H9 (cell line): Measurements from ENCODE around the gene STX8. TPM values are rescaled to one million over a fixed set of nuclear protein-coding genes. Genes with fewer than 3 reads are reported as not detected.

ENCODE experiments used
- DNase-seq: peaks from one replicate; pipeline ENCODE4 v3.0.0-alpha.2; 2017
- H2AFZ ChIP-seq: one replicate; pipeline ENCODE4 v1.6.1; 2013; ENCODE audit warnings: mild to moderate bottlenecking, low read length, control low read depth, moderate library complexity
- H2AK5ac ChIP-seq: 2 replicates; pipeline ENCODE4 v1.6.1; 2013; ENCODE audit warnings: low read length, control low read depth, mixed read lengths; ENCODE audit not compliant: insufficient read length
- H2BK120ac ChIP-seq: one replicate; pipeline ENCODE4 v1.6.1; 2013; ENCODE audit warnings: low read depth, mild to moderate bottlenecking, low read length, control low read depth, inconsistent platforms; ENCODE audit not compliant: poor library complexity, severe bottlenecking
- H2BK12ac ChIP-seq: 2 replicates; pipeline ENCODE4 v1.6.1; 2013; ENCODE audit warnings: low read length, control low read depth, mixed read lengths, low read depth; ENCODE audit not compliant: insufficient read length
- H2BK15ac ChIP-seq: 2 replicates; pipeline ENCODE4 v1.6.1; 2013; ENCODE audit warnings: low read depth, low read length, control low read depth
- H2BK20ac ChIP-seq: one replicate; pipeline ENCODE4 v1.6.1; 2013; ENCODE audit warnings: low read depth, mild to moderate bottlenecking, low read length, control low read depth, inconsistent platforms; ENCODE audit not compliant: poor library complexity, severe bottlenecking
- H2BK5ac ChIP-seq: 2 replicates; pipeline ENCODE4 v1.6.1; 2013; ENCODE audit warnings: low read length, control low read depth, mixed read lengths; ENCODE audit not compliant: insufficient read length
- H3K14ac ChIP-seq: 2 replicates; pipeline ENCODE4 v1.6.1; 2013; ENCODE audit warnings: low read length, control low read depth; ENCODE audit not compliant: insufficient read depth
- H3K18ac ChIP-seq: 2 replicates; pipeline ENCODE4 v1.6.1; 2013; ENCODE audit warnings: low read depth, mild to moderate bottlenecking, mixed read lengths, low read length, control low read depth; ENCODE audit not compliant: insufficient read length
- H3K23ac ChIP-seq: 2 replicates; pipeline ENCODE4 v1.6.1; 2013; ENCODE audit warnings: low read length, control low read depth, mixed read lengths, low read depth; ENCODE audit not compliant: insufficient read length
- H3K23me2 ChIP-seq: 2 replicates; pipeline ENCODE4 v1.6.1; 2013; ENCODE audit warnings: low read depth, mild to moderate bottlenecking, mixed read lengths, low read length, control low read depth; ENCODE audit not compliant: insufficient read length, poor library complexity, severe bottlenecking
- H3K27ac ChIP-seq: 2 replicates; pipeline ENCODE4 v1.5.1; 2013; ENCODE audit warnings: low read length, control low read depth, mixed read lengths, low read depth; ENCODE audit not compliant: insufficient read length
- H3K27me3 ChIP-seq: 2 replicates; pipeline ENCODE4 v1.6.1; 2013; ENCODE audit warnings: low read length, control low read depth, inconsistent platforms; ENCODE audit not compliant: insufficient read depth
- H3K4ac ChIP-seq: 2 replicates; pipeline ENCODE4 v1.6.1; 2013; ENCODE audit warnings: low read depth, mild to moderate bottlenecking, control low read depth, inconsistent platforms, low read length, moderate library complexity
- H3K4me1 ChIP-seq: 2 replicates; pipeline ENCODE4 v1.6.1; 2013; ENCODE audit warnings: low read length, control low read depth, inconsistent platforms; ENCODE audit not compliant: insufficient read depth
- H3K4me2 ChIP-seq: 2 replicates; pipeline ENCODE4 v1.6.1; 2013; ENCODE audit warnings: low read length, control low read depth, mixed read lengths; ENCODE audit not compliant: insufficient read length, insufficient read depth
- H3K56ac ChIP-seq: 2 replicates; pipeline ENCODE4 v1.6.1; 2013; ENCODE audit warnings: low read depth, mild to moderate bottlenecking, mixed read lengths, low read length, control low read depth; ENCODE audit not compliant: insufficient read length
- H3K79me1 ChIP-seq: 2 replicates; pipeline ENCODE4 v1.6.1; 2013; ENCODE audit warnings: low read depth, mild to moderate bottlenecking, moderate library complexity, low read length, control low read depth, inconsistent platforms; ENCODE audit not compliant: insufficient read depth, poor library complexity, severe bottlenecking
- H3K79me2 ChIP-seq: 2 replicates; pipeline ENCODE4 v1.6.1; 2013; ENCODE audit warnings: low read length, control low read depth, inconsistent platforms; ENCODE audit not compliant: insufficient read depth
- H3K9ac ChIP-seq: 2 replicates; pipeline ENCODE4 v1.6.1; 2013; ENCODE audit warnings: low read length, control low read depth, mixed read lengths; ENCODE audit not compliant: insufficient read length; ENCODE audit errors: extremely low read depth
- H3K9me3 ChIP-seq: one replicate; pipeline ENCODE4 v1.6.1; 2013; ENCODE audit warnings: low read depth, low read length, inconsistent platforms; ENCODE audit not compliant: control insufficient read depth
- H3T11ph ChIP-seq: one replicate; pipeline ENCODE4 v1.6.1; 2013; ENCODE audit warnings: mild to moderate bottlenecking, low read length, control low read depth, inconsistent platforms
- H4K20me1 ChIP-seq: one replicate; pipeline ENCODE4 v1.6.1; 2013; ENCODE audit not compliant: control insufficient read depth, insufficient read length, insufficient read depth
- H4K5ac ChIP-seq: 2 replicates; pipeline ENCODE4 v1.6.1; 2013; ENCODE audit warnings: low read depth, mild to moderate bottlenecking, mixed read lengths, low read length, control low read depth; ENCODE audit not compliant: insufficient read length
- H4K8ac ChIP-seq: replicated peaks from 2 replicates; pipeline ENCODE4 v1.6.1; 2013; ENCODE audit warnings: low read length, control low read depth, mixed read lengths, low read depth; ENCODE audit not compliant: insufficient read length
- H4K91ac ChIP-seq: 2 replicates; pipeline ENCODE4 v1.6.1; 2013; ENCODE audit warnings: low read depth, mild to moderate bottlenecking, moderate library complexity, mixed read lengths, low read length, control low read depth; ENCODE audit not compliant: insufficient read length
- H3K27ac Mint-ChIP-seq, 3 experiments: 2 replicates in 2 of 3; 3 replicates in 1 of 3; pipeline ENCODE4 v1.8.0; 2020 to 2021; ENCODE audit warnings: mixed read lengths in 3 of 3, mild to moderate bottlenecking in 1 of 3, moderate library complexity in 1 of 3
- H3K27me3 Mint-ChIP-seq: 2 replicates; pipeline ENCODE4 v1.8.0; 2021; ENCODE audit warnings: low read depth, mild to moderate bottlenecking, moderate library complexity, mixed read lengths
- H3K36me3 Mint-ChIP-seq, 3 experiments: 2 replicates in 2 of 3; 3 replicates in 1 of 3; pipeline ENCODE4 v1.8.0; 2020 to 2021; ENCODE audit warnings: low read depth in 3 of 3, mixed read lengths in 3 of 3; ENCODE audit not compliant: insufficient read depth in 1 of 3
- H3K4me1 Mint-ChIP-seq, 2 experiments: 2 replicates each; pipeline ENCODE4 v1.8.0; 2020; ENCODE audit warnings: mixed read lengths in 2 of 2
- H3K4me3 Mint-ChIP-seq, 2 experiments: 2 replicates in 1 of 2; 3 replicates in 1 of 2; pipeline ENCODE4 v1.8.0; 2020 to 2021; ENCODE audit warnings: mild to moderate bottlenecking in 2 of 2, mixed read lengths in 2 of 2, moderate library complexity in 1 of 2
- H3K9me3 Mint-ChIP-seq, 2 experiments: 2 replicates in 1 of 2; 3 replicates in 1 of 2; pipeline ENCODE4 v1.8.0; 2020; ENCODE audit warnings: mild to moderate bottlenecking in 2 of 2, mixed read lengths in 2 of 2, moderate library complexity in 1 of 2
- whole genome bisulfite sequencing: extraction: QIAGEN DNeasy Blood & Tissue Kit; methylation state at CpG from one replicate; pipeline ENCODE4 v1.1.7; 2013; ENCODE audit warnings: missing lambda C conversion rate, low lambda C conversion rate, mixed read lengths; ENCODE audit not compliant: insufficient read length; ENCODE audit errors: extremely low coverage; 5-methylcytosine and 5-hydroxymethylcytosine counted together
- total RNA-seq: library from RNA; stranded (reverse); gene quantifications from 2 replicates; pipeline ENCODE4 v1.2.1, GENCODE V29; 2021
- TF ChIP-seq, protein P1 (sequence below): fragments of 200-600 bp; sonication (generic); conservative IDR thresholded peaks from 3 replicates; pipeline ENCODE4 v1.8.0; 2021; ENCODE audit warnings: antibody characterized with exemption, mild to moderate bottlenecking

The STX8 gene
- total RNA-seq, 1 experiment from 2014 or later = 55.1 TPM

- H3K9me3 Mint-ChIP-seq = no peaks in the 10 kb centered on the region
- H3K27ac ChIP-seq = no peak overlapping the region
- TF ChIP-seq, protein P1, sequence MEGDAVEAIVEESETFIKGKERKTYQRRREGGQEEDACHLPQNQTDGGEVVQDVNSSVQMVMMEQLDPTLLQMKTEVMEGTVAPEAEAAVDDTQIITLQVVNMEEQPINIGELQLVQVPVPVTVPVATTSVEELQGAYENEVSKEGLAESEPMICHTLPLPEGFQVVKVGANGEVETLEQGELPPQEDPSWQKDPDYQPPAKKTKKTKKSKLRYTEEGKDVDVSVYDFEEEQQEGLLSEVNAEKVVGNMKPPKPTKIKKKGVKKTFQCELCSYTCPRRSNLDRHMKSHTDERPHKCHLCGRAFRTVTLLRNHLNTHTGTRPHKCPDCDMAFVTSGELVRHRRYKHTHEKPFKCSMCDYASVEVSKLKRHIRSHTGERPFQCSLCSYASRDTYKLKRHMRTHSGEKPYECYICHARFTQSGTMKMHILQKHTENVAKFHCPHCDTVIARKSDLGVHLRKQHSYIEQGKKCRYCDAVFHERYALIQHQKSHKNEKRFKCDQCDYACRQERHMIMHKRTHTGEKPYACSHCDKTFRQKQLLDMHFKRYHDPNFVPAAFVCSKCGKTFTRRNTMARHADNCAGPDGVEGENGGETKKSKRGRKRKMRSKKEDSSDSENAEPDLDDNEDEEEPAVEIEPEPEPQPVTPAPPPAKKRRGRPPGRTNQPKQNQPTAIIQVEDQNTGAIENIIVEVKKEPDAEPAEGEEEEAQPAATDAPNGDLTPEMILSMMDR = no peak
- no peaks in the 10 kb centered on the region for H3K79me2 ChIP-seq
- H2AFZ ChIP-seq = no peak overlapping the region
- H3K27ac Mint-ChIP-seq = no peak overlapping the region
- H3K9me3 ChIP-seq = no peaks in the 10 kb centered on the region
- no peak for DNase-seq
- no peaks in the 10 kb centered on the region for H3K27me3 Mint-ChIP-seq
- no peak overlapping the region for H3K9ac ChIP-seq
- H2BK120ac ChIP-seq = no peak overlapping the region
- H3K79me1 ChIP-seq = no peaks in the 10 kb centered on the region
- no peak overlapping the region for H2AK5ac ChIP-seq
- H3K18ac ChIP-seq = no peak overlapping the region
- no peak overlapping the region for H3K56ac ChIP-seq
- H3K4me3 Mint-ChIP-seq = no peak overlapping the region
- no peak overlapping the region for H3K23ac ChIP-seq
- no peak overlapping the region for H2BK12ac ChIP-seq
- no peak overlapping the region for H3K4ac ChIP-seq
- no peak overlapping the region for H3K4me2 ChIP-seq
- H4K8ac ChIP-seq = no peak overlapping the region
- WGBS = no CpG with 5 or more reads among the region's 6 CpGs
- no peaks in the 10 kb centered on the region for H3K27me3 ChIP-seq
- no peak overlapping the region for H2BK5ac ChIP-seq
- H3K36me3 Mint-ChIP-seq = no peaks in the 10 kb centered on the region; a peak in 1 of 7 replicates
- H2BK15ac ChIP-seq = no peak overlapping the region
- H2BK20ac ChIP-seq = no peak overlapping the region
- H3K4me1 ChIP-seq = peaks cover 10% of the 10 kb centered on the region
- no peak overlapping the region for H3T11ph ChIP-seq
- H3K14ac ChIP-seq = no peak overlapping the region
- peaks cover 3% of the 10 kb centered on the region for H3K23me2 ChIP-seq
- peaks cover 31 to 37% of the 10 kb centered on the region in 2 experiments for H3K4me1 Mint-ChIP-seq
- H4K20me1 ChIP-seq = no peaks in the 10 kb centered on the region
- H4K5ac ChIP-seq = no peak overlapping the region
- no peak overlapping the region for H4K91ac ChIP-seq
Measured at GRCh38 chr17:9306086-9306485, 269.5 kb downstream of the STX8 start.
